Endothelial cell of umbilical vein (primary cell): Measurements from ENCODE around the gene CARD19. TPM values are rescaled to one million over a fixed set of nuclear protein-coding genes. Genes with fewer than 3 reads are reported as not detected.

ENCODE experiments used
- BruUV-seq: library from RNA; stranded (reverse); fragments of 400-500 nt; replicated peaks from 2 replicates; lab custom pipeline; 2021; lab: Mats Ljungman, UMichigan
- CTCF ChIA-PET: fragments of 300-600, 350-600 bp; sonication (Branson Sonifier 250); formaldehyde crosslinking; loops from one replicate; lab custom pipeline; 2021; ENCODE audit warnings: antibody characterized with exemption, inconsistent platforms; lab: Charles Lee
- POLR2A ChIA-PET: fragments of 300-600, 350-600 bp; sonication (Branson Sonifier 250); formaldehyde crosslinking; loops from one replicate; lab custom pipeline; 2021; ENCODE audit warnings: antibody characterized with exemption, inconsistent platforms; lab: Charles Lee
- DNase-seq: peaks from one replicate; pipeline ENCODE4 v3.0.0-alpha.2; 2011; ENCODE audit warnings: low read depth, low spot score
- FAIRE-seq: peaks from 2 replicates; lab custom pipeline; 2011; peaks lifted over from hg19 to GRCh38; lab: Jason Lieb, UNC
- H2AFZ ChIP-seq: 2 replicates; pipeline ENCODE4 v1.6.0; 2012; ENCODE audit warnings: low read depth, low read length, control low read depth, inconsistent platforms
- H3K27ac ChIP-seq: 2 replicates; pipeline ENCODE4 v1.5.1; 2011; ENCODE audit warnings: low read depth, mild to moderate bottlenecking, control low read depth, low read length, moderate library complexity; ENCODE audit not compliant: insufficient read depth
- H3K27me3 ChIP-seq, 2 experiments: 2 replicates each; pipeline versions ENCODE4 v1.6.0 to v1.6.1; 2011; ENCODE audit warnings: low read length in 2 of 2, mixed read lengths in 1 of 2; ENCODE audit not compliant: control insufficient read depth in 2 of 2, insufficient read depth in 2 of 2
- H3K36me3 ChIP-seq, 2 experiments: 2 replicates in 1 of 2; 3 replicates in 1 of 2; pipeline ENCODE4 v1.5.1; 2011; ENCODE audit warnings: low read length in 2 of 2, mild to moderate bottlenecking in 1 of 2, moderate library complexity in 1 of 2; ENCODE audit not compliant: control insufficient read depth in 2 of 2, insufficient read depth in 2 of 2; ENCODE audit errors: extremely low read depth in 1 of 2
- H3K4me1 ChIP-seq: 3 replicates; pipeline ENCODE4 v1.5.1; 2011; ENCODE audit warnings: mild to moderate bottlenecking, low read length; ENCODE audit not compliant: control insufficient read depth, insufficient read depth; ENCODE audit errors: extremely low read depth
- H3K4me2 ChIP-seq: 2 replicates; pipeline ENCODE4 v1.6.1; 2011; ENCODE audit warnings: low read length, control low read depth, mixed read lengths; ENCODE audit not compliant: insufficient read depth
- H3K4me3 ChIP-seq, 3 experiments: fragments of 200-600 bp in 1 of 3; sonication (generic), shearing (Covaris generic) in 1 of 3; replicated peaks in 1 of 3; 2 replicates each; pipeline ENCODE4 v1.5.1; 2011 to 2016; ENCODE audit warnings: control low read depth in 3 of 3, low read length in 3 of 3, mild to moderate bottlenecking in 2 of 3, inconsistent platforms in 1 of 3, low read depth in 1 of 3, moderate library complexity in 1 of 3; ENCODE audit not compliant: insufficient read depth in 1 of 3
- H3K79me2 ChIP-seq: 2 replicates; pipeline ENCODE4 v1.6.0; 2012; ENCODE audit warnings: low read length, inconsistent platforms; ENCODE audit not compliant: control insufficient read depth, insufficient read depth
- H3K9ac ChIP-seq: replicated peaks from 2 replicates; pipeline ENCODE3; 2011; ENCODE audit warnings: low read length, control low read depth; ENCODE audit not compliant: insufficient read depth; ENCODE audit errors: extremely low read depth
- H3K9me1 ChIP-seq: replicated peaks from 3 replicates; pipeline ENCODE4 v1.6.0; 2011; ENCODE audit warnings: mild to moderate bottlenecking, low read length; ENCODE audit not compliant: control insufficient read depth, insufficient read depth; ENCODE audit errors: extremely low read depth
- H3K9me3 ChIP-seq: replicated peaks from 2 replicates; pipeline ENCODE4 v1.5.1; 2012; ENCODE audit warnings: low read length, inconsistent platforms; ENCODE audit not compliant: control insufficient read depth, insufficient read depth
- H4K20me1 ChIP-seq: replicated peaks from 2 replicates; pipeline ENCODE3; 2011; ENCODE audit warnings: mild to moderate bottlenecking, low read length; ENCODE audit not compliant: control insufficient read depth, insufficient read depth; ENCODE audit errors: extremely low read depth
- EZH2 ChIP-seq: IDR thresholded peaks from 2 replicates; pipeline ENCODE4 v1.6.1; 2012; ENCODE audit warnings: borderline replicate concordance, low read depth, mild to moderate bottlenecking, moderate library complexity, low read length, inconsistent platforms; ENCODE audit not compliant: severe bottlenecking
- FOS ChIP-seq: IDR thresholded peaks from 2 replicates; pipeline ENCODE4 v1.6.1; 2011; ENCODE audit warnings: mild to moderate bottlenecking, low read length, moderate library complexity, borderline replicate concordance; ENCODE audit not compliant: insufficient read depth
- GATA2 ChIP-seq: IDR thresholded peaks from 2 replicates; pipeline ENCODE4 v1.7.0; 2011; ENCODE audit warnings: low read depth, mild to moderate bottlenecking, moderate library complexity, mixed read lengths, low read length; ENCODE audit not compliant: insufficient read length, insufficient read depth
- JUN ChIP-seq: IDR thresholded peaks from 2 replicates; pipeline ENCODE4 v1.6.1; 2011; ENCODE audit warnings: borderline replicate concordance, low read depth; ENCODE audit not compliant: insufficient read length, insufficient read depth
- MAX ChIP-seq: IDR thresholded peaks from 2 replicates; pipeline ENCODE4 v1.6.1; 2011; ENCODE audit not compliant: insufficient read depth, insufficient read length
- MYC ChIP-seq: IDR thresholded peaks from one replicate; pipeline ENCODE4 v1.6.1; 2011; ENCODE audit warnings: mild to moderate bottlenecking, low read depth, low read length
- POLR2A ChIP-seq: IDR thresholded peaks from 2 replicates; pipeline ENCODE4 v1.6.1; 2012; ENCODE audit warnings: low read depth, mild to moderate bottlenecking, control low read depth, low read length
- POLR2AphosphoS5 ChIP-seq: IDR thresholded peaks from 2 replicates; pipeline ENCODE4 v1.6.1; 2012; ENCODE audit warnings: low read depth, mild to moderate bottlenecking, control low read depth, low read length, moderate library complexity; ENCODE audit not compliant: insufficient read depth
- dilution Hi-C: fragments of 300-500 bp; cut with MboI; formaldehyde crosslinking; loops from one replicate; pipeline ENCODE4 v1.15.0; 2019; ENCODE audit warnings: low sequenced_read_pairs; ENCODE audit not compliant: extremely low pct_ligation_motif_present
- intact Hi-C: fragments of 100-400 bp; cut with micrococcal nuclease; formaldehyde crosslinking; loops from one replicate; pipeline ENCODE4 v1.10.0; 2022
- polyA plus RNA-seq, 4 experiments: library from polyadenylated mRNA; depleted of rRNA in 3 of 4; stranded (reverse) in 3 of 4; unstranded in 1 of 4; fragments of >200 nt; gene quantifications; 2 replicates each; pipeline versions ENCODE4 v1.2.1 to v1.2.3, GENCODE V29; 2011 to 2012; ENCODE audit warnings: missing spikeins in 1 of 4
- total RNA-seq: library from RNA; stranded (reverse); gene quantifications from 2 replicates; pipeline ENCODE4 v1.2.3, GENCODE V29; 2021
- TF ChIP-seq, protein P1 (sequence below), 2 donors: IDR thresholded peaks; 1 replicate in 1 of 2; 2 replicates in 1 of 2; pipeline ENCODE4 v1.5.1; 2011; ENCODE audit warnings: low read length in 2 of 2, mild to moderate bottlenecking in 2 of 2, moderate library complexity in 2 of 2, control low read depth in 1 of 2, inconsistent platforms in 1 of 2, low read depth in 1 of 2; ENCODE audit not compliant: insufficient read depth in 1 of 2; ENCODE audit errors: extremely low read depth in 1 of 2

Gene CARD19
- total and polyA plus RNA-seq, 2 donors (not counting 3 experiments of a cell fraction or from before 2014, with no cell fraction given) = 45.7 to 148 TPM

DNA sequence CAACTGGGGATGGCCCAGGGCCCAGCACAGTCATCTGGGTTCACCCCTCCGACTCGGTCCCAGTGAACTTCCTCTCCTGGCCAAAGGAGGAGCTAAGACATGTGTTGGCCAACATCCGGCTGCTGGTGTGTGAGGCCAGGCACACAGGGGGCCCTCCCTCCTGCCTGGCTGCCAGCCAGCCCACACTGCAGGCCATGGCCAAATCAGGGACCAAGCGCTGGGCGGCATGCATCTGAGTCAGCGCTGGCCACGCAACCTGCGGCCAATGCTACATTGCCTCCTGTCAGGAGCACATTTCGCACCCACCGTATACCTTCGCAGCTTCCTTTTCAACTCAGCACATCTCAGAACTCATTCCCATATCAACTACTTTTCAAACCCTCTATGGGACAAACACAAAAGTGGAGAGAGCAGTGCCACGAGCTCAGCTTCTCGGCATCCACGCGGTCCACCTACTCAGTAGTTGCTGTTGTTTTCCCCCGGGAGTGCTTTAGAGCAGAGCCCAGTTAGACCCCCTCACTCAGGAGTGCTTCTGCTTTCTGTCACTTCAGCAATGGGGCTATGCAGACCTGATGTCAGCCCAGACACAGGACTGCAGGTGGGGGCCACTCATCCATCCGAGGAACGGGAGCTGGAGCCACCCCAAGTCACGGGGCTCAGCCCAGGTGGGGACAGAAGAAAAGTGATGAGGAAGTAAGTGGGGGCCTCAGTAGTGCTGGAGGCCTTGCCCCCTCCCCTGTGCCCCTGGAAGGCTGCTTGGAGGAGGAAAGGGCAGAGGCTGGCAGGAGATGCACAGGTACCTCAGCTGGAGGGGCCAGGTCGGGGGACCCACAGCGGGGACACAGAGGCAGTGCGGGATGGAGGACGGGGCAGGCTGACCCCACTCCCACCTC lies 24.2 kb downstream of the CARD19 start:
- Histone ChIP-seq H3K9me1 (no peaks in the 10 kb centered on the region), H3K36me3 (peaks cover 0 to 13% of the 10 kb centered on the region in 2 experiments), H4K20me1 (no peaks in the 10 kb centered on the region), H3K4me1 (peaks cover 10% of the 10 kb centered on the region), H3K27me3 (no peaks in the 10 kb centered on the region), H3K9ac (no peak overlapping the region), H2AFZ (no peak overlapping the region), H3K4me3 (no peak overlapping the region), H3K79me2 (no peaks in the 10 kb centered on the region), H3K27ac (no peak overlapping the region), H3K4me2 (no peak overlapping the region), H3K9me3 (no peaks in the 10 kb centered on the region)
- POLR2A ChIA-PET = interaction anchor here (1.2 to 3.4 kb wide), 3 partner anchors 9 to 14 kb away, joined by 3 to 11 read pairs (median 9); partner anchors contain the start of gene NINJ1
- FAIRE-seq (peak; percentile 98), DNase-seq (peak; percentile 80)
- intact Hi-C loops (loop anchor here (1.0 kb wide), 2 partner anchors 9 to 22 kb away; no protein-coding TSS in a partner anchor), dilution Hi-C loops (no loop called here)
- TF ChIP-seq EZH2 (no peak), POLR2A (peak; percentile 30), GATA2 (no peak), MYC (peak; percentile 52), POLR2AphosphoS5 (peak; percentile 84), JUN (no peak), MAX (peak; percentile 33), FOS (peak; percentile 70)
- TF ChIP-seq, protein P1, sequence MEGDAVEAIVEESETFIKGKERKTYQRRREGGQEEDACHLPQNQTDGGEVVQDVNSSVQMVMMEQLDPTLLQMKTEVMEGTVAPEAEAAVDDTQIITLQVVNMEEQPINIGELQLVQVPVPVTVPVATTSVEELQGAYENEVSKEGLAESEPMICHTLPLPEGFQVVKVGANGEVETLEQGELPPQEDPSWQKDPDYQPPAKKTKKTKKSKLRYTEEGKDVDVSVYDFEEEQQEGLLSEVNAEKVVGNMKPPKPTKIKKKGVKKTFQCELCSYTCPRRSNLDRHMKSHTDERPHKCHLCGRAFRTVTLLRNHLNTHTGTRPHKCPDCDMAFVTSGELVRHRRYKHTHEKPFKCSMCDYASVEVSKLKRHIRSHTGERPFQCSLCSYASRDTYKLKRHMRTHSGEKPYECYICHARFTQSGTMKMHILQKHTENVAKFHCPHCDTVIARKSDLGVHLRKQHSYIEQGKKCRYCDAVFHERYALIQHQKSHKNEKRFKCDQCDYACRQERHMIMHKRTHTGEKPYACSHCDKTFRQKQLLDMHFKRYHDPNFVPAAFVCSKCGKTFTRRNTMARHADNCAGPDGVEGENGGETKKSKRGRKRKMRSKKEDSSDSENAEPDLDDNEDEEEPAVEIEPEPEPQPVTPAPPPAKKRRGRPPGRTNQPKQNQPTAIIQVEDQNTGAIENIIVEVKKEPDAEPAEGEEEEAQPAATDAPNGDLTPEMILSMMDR (IDR thresholded peaks at IDR 0.05; ENCODE audit: extremely low read depth in 1 of 2, insufficient read depth in 1 of 2, low read depth in 1 of 2, low read length in 2 of 2) = peak in 1 of 2 donors; percentile 41
- CTCF ChIA-PET = interaction anchor here (0.8 to 6.2 kb wide), 13 partner anchors 10 to 446 kb away, joined by 3 to 70 read pairs (median 10); partner anchors contain the start of genes CARD19 and NINJ1
- no TSS peak for BruUV-seq
